B cell (primary cell): ENCODE data around the gene GTPBP6. TPM values are rescaled to one million over a fixed set of nuclear protein-coding genes. Genes with fewer than 3 reads are reported as not detected.

ENCODE experiments used
- ATAC-seq: fragments of 200-7000 bp; cut with Tn5 transposase; one replicate; pipeline ENCODE4 v1.10.0; 2021; ENCODE audit warnings: low read depth, mild to moderate bottlenecking, moderate number of reproducible peaks, moderate library complexity
- CTCF ChIA-PET: fragments of 350-600 bp; sonication (Branson Sonifier 250); formaldehyde crosslinking; loops from one replicate; lab custom pipeline; 2021; ENCODE audit warnings: antibody characterized with exemption, inconsistent platforms; lab: Charles Lee
- POLR2A ChIA-PET: fragments of 350-600 bp; sonication (Branson Sonifier 250); formaldehyde crosslinking; loops from one replicate; lab custom pipeline; 2021; ENCODE audit warnings: antibody characterized with exemption; lab: Charles Lee
- DNase-seq: peaks from one replicate; pipeline ENCODE4 v3.0.0; 2013
- H2AFZ ChIP-seq: 2 replicates; pipeline ENCODE4 v1.6.1; 2012; ENCODE audit warnings: mild to moderate bottlenecking, low read depth, low read length; ENCODE audit not compliant: insufficient read depth, poor library complexity, severe bottlenecking
- H3K27ac ChIP-seq, 2 donors: 1 replicate in 1 of 2; 2 replicates in 1 of 2; pipeline ENCODE4 v1.5.1; 2012 to 2013; ENCODE audit warnings: low read length in 2 of 2, mild to moderate bottlenecking in 2 of 2, moderate library complexity in 1 of 2
- H3K27me3 ChIP-seq, 4 experiments: fragments of 200-600 bp in 1 of 4; sonication (generic) in 1 of 4; replicated peaks in 1 of 4; 1 replicate in 2 of 4; 2 replicates in 2 of 4; pipeline versions ENCODE4 v1.6.1 to v1.7.0; 2013 to 2016; ENCODE audit warnings: low read length in 3 of 4, mild to moderate bottlenecking in 2 of 4, mixed read lengths in 1 of 4, moderate library complexity in 1 of 4; ENCODE audit not compliant: insufficient read depth in 4 of 4, control insufficient read depth in 3 of 4; ENCODE audit errors: control extremely low read depth in 1 of 4
- H3K36me3 ChIP-seq, 2 experiments: replicated peaks in 1 of 2; 1 replicate in 1 of 2; 2 replicates in 1 of 2; pipeline versions ENCODE4 v1.6.1 to v1.7.1; 2013; ENCODE audit warnings: low read length in 1 of 2; ENCODE audit not compliant: insufficient read depth in 2 of 2, control insufficient read depth in 1 of 2; ENCODE audit errors: control extremely low read depth in 1 of 2, extremely low read depth in 1 of 2
- H3K4me1 ChIP-seq, 2 donors: fragments of 200-600 bp in 1 of 2; sonication (generic) in 1 of 2; 1 replicate in 1 of 2; 2 replicates in 1 of 2; pipeline versions ENCODE4 v1.5.1 to v1.6.1; 2013 to 2017; ENCODE audit warnings: low read length in 2 of 2; ENCODE audit not compliant: control insufficient read depth in 2 of 2, insufficient read depth in 2 of 2
- H3K4me2 ChIP-seq: replicated peaks from 2 replicates; pipeline ENCODE3; 2012; ENCODE audit warnings: mild to moderate bottlenecking, low read depth, low read length; ENCODE audit not compliant: poor library complexity, severe bottlenecking
- H3K4me3 ChIP-seq, 5 experiments: fragments of 200-600 bp in 1 of 5; sonication (generic) in 1 of 5; 1 replicate in 3 of 5; 2 replicates in 2 of 5; pipeline versions ENCODE4 v1.5.1 to v1.7.0; 2011 to 2016; ENCODE audit warnings: low read length in 4 of 5, mild to moderate bottlenecking in 4 of 5, low read depth in 2 of 5, control low read depth in 1 of 5, moderate library complexity in 1 of 5; ENCODE audit not compliant: insufficient read depth in 1 of 5; ENCODE audit errors: control extremely low read depth in 1 of 5, extremely low read depth in 1 of 5
- H3K79me2 ChIP-seq: fragments of 200-600 bp; sonication (generic); one replicate; pipeline ENCODE4 v1.6.0; 2016; ENCODE audit warnings: low read length; ENCODE audit not compliant: control insufficient read depth, insufficient read depth
- H3K9ac ChIP-seq: fragments of 200-600 bp; sonication (generic); 2 replicates; pipeline ENCODE4 v1.6.1; 2017; ENCODE audit warnings: mild to moderate bottlenecking, low read length, moderate library complexity
- H3K9me3 ChIP-seq, 3 donors: one replicate each; pipeline versions ENCODE4 v1.6.1 to v1.7.1; 2013; ENCODE audit warnings: low read length in 2 of 3; ENCODE audit not compliant: control insufficient read depth in 2 of 3, insufficient read depth in 1 of 3; ENCODE audit errors: control extremely low read depth in 1 of 3
- H4K20me1 ChIP-seq: 2 replicates; pipeline ENCODE4 v1.6.0; 2012; ENCODE audit warnings: mild to moderate bottlenecking, low read length; ENCODE audit not compliant: insufficient read depth, control insufficient read depth, poor library complexity, severe bottlenecking
- H3K27ac Mint-ChIP-seq: one replicate; pipeline ENCODE4 v1.8.0; 2021; ENCODE audit warnings: mixed read lengths
- H3K27me3 Mint-ChIP-seq: one replicate; pipeline ENCODE4 v1.8.0; 2021; ENCODE audit warnings: mixed read lengths
- H3K4me1 Mint-ChIP-seq: one replicate; pipeline ENCODE4 v1.8.0; 2021; ENCODE audit warnings: mixed read lengths
- H3K4me3 Mint-ChIP-seq: one replicate; pipeline ENCODE4 v1.8.0; 2021; ENCODE audit warnings: mixed read lengths
- H3K9me3 Mint-ChIP-seq: one replicate; pipeline ENCODE4 v1.8.0; 2022; ENCODE audit warnings: mixed read lengths; ENCODE audit not compliant: insufficient read depth
- EZH2 ChIP-seq: IDR thresholded peaks from 2 replicates; pipeline ENCODE4 v1.6.1; 2012; ENCODE audit warnings: borderline replicate concordance, low read depth, mild to moderate bottlenecking, moderate library complexity, low read length; ENCODE audit not compliant: insufficient read depth, poor library complexity, severe bottlenecking
- WGBS: methylation state at CpG from one replicate; pipeline ENCODE4 v1.1.5; 2013; ENCODE audit warnings: missing lambda C conversion rate; ENCODE audit not compliant: insufficient coverage; 5-methylcytosine and 5-hydroxymethylcytosine counted together
- intact Hi-C: fragments of 100-400 bp; cut with micrococcal nuclease; formaldehyde crosslinking; loops from one replicate; pipeline ENCODE4 v1.10.0; 2022
- polyA plus RNA-seq: library from polyadenylated mRNA; depleted of rRNA; stranded (reverse); fragments of >200 nt; gene quantifications from 2 replicates; pipeline ENCODE4 v1.2.3, GENCODE V29; 2012
- total RNA-seq, 2 donors: library from RNA; stranded (reverse); fragments of 120-200 nt in 1 of 2; gene quantifications; 1 replicate in 1 of 2; 2 replicates in 1 of 2; pipeline versions ENCODE4 v1.2.3 to v1.2.4, GENCODE V29; 2013 to 2022
- TF ChIP-seq, protein P1 (sequence below): fragments of 200-600 bp; IDR thresholded peaks from one replicate; pipeline ENCODE4 v1.8.0; 2022; ENCODE audit warnings: antibody characterized with exemption, mild to moderate bottlenecking

Gene GTPBP6
- total and polyA plus RNA-seq, 2 donors (not counting 1 experiment from before 2014, with no cell fraction given), result 72.9 to 82.9 TPM

DNA sequence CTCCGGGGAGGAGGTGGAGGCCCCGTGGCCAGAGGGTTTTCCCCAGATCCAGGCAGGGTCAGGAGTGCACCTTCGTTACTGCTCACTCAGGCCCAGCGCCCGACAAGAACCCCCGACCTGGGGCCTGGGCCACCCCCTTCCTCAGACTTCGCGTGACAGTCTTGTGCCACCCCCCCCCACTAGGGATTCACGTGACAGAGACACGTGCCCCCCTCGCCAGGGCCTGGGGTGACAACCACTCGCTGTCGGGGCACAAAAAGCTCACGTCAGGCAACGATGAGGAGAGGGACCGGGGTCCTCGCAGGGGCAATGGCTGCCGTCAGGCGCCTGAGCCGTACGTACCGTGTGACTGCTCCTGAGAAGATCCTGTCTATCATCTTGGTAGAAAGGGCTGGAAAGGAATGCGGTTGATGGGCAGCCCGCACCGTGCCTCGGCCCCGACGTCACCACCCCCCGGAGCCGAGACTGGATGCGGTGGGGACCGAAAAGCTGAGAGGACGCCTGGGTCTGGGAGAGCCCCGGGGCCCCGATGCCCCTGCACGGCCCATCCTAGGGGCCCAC lies 23.0 kb upstream of the GTPBP6 start:
- Mint-ChIP-seq H3K27me3 (no peaks in the 10 kb centered on the region), H3K4me1 (no peaks in the 10 kb centered on the region), H3K27ac (no peak overlapping the region), H3K4me3 (no peak overlapping the region), H3K9me3 (no peaks in the 10 kb centered on the region)
- ATAC-seq (no peak), DNase-seq (no peak)
- Histone ChIP-seq H3K9me3 (peaks cover 0 to 29% (median 0%) of the 10 kb centered on the region in 3 donors), H3K9ac (no peak overlapping the region), H3K27ac (no peak overlapping the region), H3K4me3 (no peak overlapping the region), H3K4me2 (no peak overlapping the region), H3K36me3 (peaks cover 0 to 11% of the 10 kb centered on the region in 2 experiments), H3K27me3 (no peaks in the 10 kb centered on the region), H3K4me1 (no peaks in the 10 kb centered on the region), H2AFZ (no peak overlapping the region), H4K20me1 (no peaks in the 10 kb centered on the region), H3K79me2 (no peaks in the 10 kb centered on the region)
- CTCF ChIA-PET, result no interaction called here
- 97% methylated on average over 33 of the region's 36 CpGs for WGBS
- TF ChIP-seq EZH2, result no peak
- TF ChIP-seq, protein P1, sequence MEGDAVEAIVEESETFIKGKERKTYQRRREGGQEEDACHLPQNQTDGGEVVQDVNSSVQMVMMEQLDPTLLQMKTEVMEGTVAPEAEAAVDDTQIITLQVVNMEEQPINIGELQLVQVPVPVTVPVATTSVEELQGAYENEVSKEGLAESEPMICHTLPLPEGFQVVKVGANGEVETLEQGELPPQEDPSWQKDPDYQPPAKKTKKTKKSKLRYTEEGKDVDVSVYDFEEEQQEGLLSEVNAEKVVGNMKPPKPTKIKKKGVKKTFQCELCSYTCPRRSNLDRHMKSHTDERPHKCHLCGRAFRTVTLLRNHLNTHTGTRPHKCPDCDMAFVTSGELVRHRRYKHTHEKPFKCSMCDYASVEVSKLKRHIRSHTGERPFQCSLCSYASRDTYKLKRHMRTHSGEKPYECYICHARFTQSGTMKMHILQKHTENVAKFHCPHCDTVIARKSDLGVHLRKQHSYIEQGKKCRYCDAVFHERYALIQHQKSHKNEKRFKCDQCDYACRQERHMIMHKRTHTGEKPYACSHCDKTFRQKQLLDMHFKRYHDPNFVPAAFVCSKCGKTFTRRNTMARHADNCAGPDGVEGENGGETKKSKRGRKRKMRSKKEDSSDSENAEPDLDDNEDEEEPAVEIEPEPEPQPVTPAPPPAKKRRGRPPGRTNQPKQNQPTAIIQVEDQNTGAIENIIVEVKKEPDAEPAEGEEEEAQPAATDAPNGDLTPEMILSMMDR, result no peak
- intact Hi-C loops, result no loop called here
- POLR2A ChIA-PET, result no interaction called here

- Histone ChIP-seq H3K9me3 (peaks cover 0 to 27% (median 0%) of the 10 kb centered on the region in 3 donors), H3K79me2 (no peaks in the 10 kb centered on the region), H2AFZ (no peak overlapping the region), H3K27ac (no peak overlapping the region), H3K4me3 (no peak overlapping the region), H3K4me2 (no peak overlapping the region), H3K36me3 (peaks cover 0 to 11% of the 10 kb centered on the region in 2 experiments), H4K20me1 (no peaks in the 10 kb centered on the region), H3K9ac (no peak overlapping the region), H3K4me1 (no peaks in the 10 kb centered on the region), H3K27me3 (no peaks in the 10 kb centered on the region)
- TF ChIP-seq, protein P1, result no peak
- no peak for TF ChIP-seq EZH2
- H3K4me3 Mint-ChIP-seq, result no peak overlapping the region
- intact Hi-C loops, result no loop called here
- no peak for DNase-seq
- WGBS, result 97% methylated on average over 31 of the region's 52 CpGs
- no peaks in the 10 kb centered on the region for H3K9me3 Mint-ChIP-seq
- POLR2A ChIA-PET, result no interaction called here
- no peak overlapping the region for H3K27ac Mint-ChIP-seq
- H3K27me3 Mint-ChIP-seq, result no peaks in the 10 kb centered on the region
- no peaks in the 10 kb centered on the region for H3K4me1 Mint-ChIP-seq
- no peak for ATAC-seq
- CTCF ChIA-PET, result no interaction called here
Measured at GRCh38 chrX:340641-341423, 22.2 kb upstream of the GTPBP6 start.
